ENCODE measurements around the gene LRMDA. TPM values are rescaled to one million over a fixed set of nuclear protein-coding genes. Genes with fewer than 3 reads are reported as not detected.
A peak's percentile ranks its signal among the peaks of the same experiment; 100 is the strongest.

LRMDA gene
- total RNA-seq, 4 donors from 2014 or later, result 0.88 to 14.1 (median 5.1) TPM; not detected in 1

DNA sequence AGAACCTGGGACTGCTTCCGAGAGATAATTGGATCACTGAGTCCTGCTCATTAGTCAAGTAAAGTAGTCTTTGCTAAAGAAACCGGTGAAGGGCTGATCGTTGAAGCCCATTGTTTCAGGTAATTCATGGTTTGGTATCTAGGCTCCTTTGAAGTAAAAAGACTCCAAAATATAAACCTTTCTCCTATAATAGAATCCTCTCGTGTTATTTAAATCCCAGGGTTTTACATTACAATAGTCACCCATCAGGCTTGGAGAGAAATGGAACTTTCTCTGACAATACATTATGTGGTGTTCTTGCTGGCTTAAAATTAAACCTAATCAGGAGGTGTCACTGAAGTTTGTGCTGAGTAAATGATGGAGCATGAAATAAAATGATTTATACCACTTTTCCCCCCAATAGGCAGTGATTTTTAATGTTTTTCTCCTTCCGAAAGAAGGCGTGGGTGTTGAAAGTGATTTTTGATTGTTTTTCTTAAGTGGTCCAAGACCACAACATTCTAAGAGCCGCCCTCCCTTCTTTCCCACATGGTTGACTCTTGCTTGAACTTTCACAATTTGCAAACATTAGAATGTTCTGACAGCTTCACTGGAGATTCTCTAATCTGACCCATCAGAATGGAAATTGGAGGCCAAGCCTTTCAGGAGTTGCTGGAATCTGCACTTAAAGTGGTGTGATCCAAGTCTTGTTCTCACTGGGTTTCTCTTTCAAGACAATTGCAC, 44.2 kb downstream of the LRMDA start:
- no peaks in the 10 kb centered on the region for H3K36me3 ChIP-seq
- H3K27ac ChIP-seq, result peak overlapping the region in 2 of 4 donors; percentile 9 to 15
- intact Hi-C loops (cut with DNase I), result no loop called here
- H3K27me3 ChIP-seq, result no peaks in the 10 kb centered on the region
- no peak for DNase-seq
- H3K4me1 ChIP-seq, result peaks cover 2 to 33% (median 7%) of the 10 kb centered on the region in 3 donors
- TF ChIP-seq, protein P1, sequence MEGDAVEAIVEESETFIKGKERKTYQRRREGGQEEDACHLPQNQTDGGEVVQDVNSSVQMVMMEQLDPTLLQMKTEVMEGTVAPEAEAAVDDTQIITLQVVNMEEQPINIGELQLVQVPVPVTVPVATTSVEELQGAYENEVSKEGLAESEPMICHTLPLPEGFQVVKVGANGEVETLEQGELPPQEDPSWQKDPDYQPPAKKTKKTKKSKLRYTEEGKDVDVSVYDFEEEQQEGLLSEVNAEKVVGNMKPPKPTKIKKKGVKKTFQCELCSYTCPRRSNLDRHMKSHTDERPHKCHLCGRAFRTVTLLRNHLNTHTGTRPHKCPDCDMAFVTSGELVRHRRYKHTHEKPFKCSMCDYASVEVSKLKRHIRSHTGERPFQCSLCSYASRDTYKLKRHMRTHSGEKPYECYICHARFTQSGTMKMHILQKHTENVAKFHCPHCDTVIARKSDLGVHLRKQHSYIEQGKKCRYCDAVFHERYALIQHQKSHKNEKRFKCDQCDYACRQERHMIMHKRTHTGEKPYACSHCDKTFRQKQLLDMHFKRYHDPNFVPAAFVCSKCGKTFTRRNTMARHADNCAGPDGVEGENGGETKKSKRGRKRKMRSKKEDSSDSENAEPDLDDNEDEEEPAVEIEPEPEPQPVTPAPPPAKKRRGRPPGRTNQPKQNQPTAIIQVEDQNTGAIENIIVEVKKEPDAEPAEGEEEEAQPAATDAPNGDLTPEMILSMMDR (IDR thresholded peaks at IDR 0.05), result no peak
- TF ChIP-seq POLR2A (IDR thresholded peaks at IDR 0.05), result no peak
- WGBS, 2 donors, result 57 to 58% methylated on average over 7 of the region's 7 CpGs
- H3K4me3 ChIP-seq, result no peak overlapping the region
- no peaks in the 10 kb centered on the region for H3K9me3 ChIP-seq

DNA sequence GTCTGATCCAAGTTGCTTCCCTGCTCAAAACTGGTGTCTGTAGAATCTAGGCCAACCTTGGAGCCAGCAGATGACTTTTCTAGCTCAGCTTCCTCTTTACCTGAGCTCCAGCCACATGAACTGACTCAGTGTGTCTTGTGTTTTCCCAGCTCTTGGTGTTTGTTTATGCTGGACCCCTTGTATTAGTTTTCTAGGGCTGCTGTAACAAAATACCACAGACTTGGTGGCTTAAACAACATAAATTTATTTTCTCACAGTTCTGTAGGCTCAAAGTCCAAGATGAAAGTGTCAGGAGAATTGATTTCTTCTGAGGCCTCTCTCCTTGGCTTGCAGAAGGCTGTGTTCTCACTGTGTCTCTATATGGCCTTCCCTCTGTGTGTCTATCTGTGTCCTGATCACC, 45.1 kb downstream of the LRMDA start:
- TF ChIP-seq POLR2A (IDR thresholded peaks at IDR 0.05), result no peak
- TF ChIP-seq, protein P1 (IDR thresholded peaks at IDR 0.05), result no peak
- Histone ChIP-seq H3K27ac (peak overlapping the region in 1 of 4 donors; percentile 15), H3K4me1 (peaks cover 0 to 25% (median 0%) of the 10 kb centered on the region in 3 donors), H3K27me3 (no peaks in the 10 kb centered on the region), H3K9me3 (no peaks in the 10 kb centered on the region), H3K36me3 (no peaks in the 10 kb centered on the region), H3K4me3 (no peak overlapping the region)
- DNase-seq, result no peak
- intact Hi-C loops (cut with DNase I), result no loop called here

DNA sequence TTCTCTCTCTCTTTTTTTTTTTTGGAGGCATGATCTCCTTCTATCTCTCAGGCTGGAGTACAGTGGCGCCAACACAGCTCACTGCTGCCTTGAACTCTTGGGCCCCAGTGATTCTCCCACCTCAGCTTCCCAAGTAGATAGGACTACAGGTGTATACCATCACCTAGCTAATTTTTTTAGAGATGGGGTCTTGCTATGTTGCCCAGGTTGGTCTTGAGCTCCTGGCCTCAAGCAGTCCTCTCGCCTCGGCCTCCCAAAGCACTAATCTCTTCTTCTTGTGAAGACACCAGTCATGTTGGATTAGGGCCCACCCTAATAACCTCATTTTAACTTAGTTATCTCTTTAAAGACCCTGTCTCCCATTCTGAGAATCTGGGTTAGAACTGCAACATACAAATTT, 45.6 kb downstream of the LRMDA start:
- H3K36me3 ChIP-seq, result no peaks in the 10 kb centered on the region
- H3K9me3 ChIP-seq, result no peaks in the 10 kb centered on the region

DNA sequence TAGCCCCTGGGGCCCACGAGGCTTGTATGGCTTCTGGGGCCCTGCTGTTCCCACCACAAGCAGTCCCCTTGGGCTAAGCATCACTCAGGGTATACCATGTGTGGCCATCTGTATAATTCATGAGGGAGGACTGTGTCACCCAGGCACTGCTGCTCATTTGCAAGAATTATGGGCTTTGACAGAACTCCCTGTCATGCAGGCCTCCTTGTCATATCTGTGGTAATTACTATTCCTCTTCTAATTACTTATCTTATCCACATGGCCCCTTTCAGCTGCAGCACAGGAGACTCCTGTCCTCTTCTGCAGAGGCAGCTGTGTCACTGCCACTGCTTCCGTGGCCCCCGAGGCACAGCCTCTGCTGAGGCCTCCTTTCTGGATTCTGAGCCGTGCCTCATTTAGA, 46.3 kb downstream of the LRMDA start:
- no peaks in the 10 kb centered on the region for H3K9me3 ChIP-seq
- no peaks in the 10 kb centered on the region for H3K27me3 ChIP-seq
- WGBS, 2 donors, result 81 to 100% methylated on average over 3 of the region's 4 CpGs
- DNase-seq, result no peak
- no peak overlapping the region for H3K4me3 ChIP-seq
- TF ChIP-seq POLR2A (IDR thresholded peaks at IDR 0.05), result no peak
- peaks cover 0 to 15% (median 0%) of the 10 kb centered on the region in 3 donors for H3K4me1 ChIP-seq
- H3K36me3 ChIP-seq, result no peaks in the 10 kb centered on the region
- intact Hi-C loops (cut with DNase I), result no loop called here
- no peak overlapping the region for H3K27ac ChIP-seq

More for the DNA sequence above, 45.6 kb downstream of the LRMDA start:
- no peak for DNase-seq
- Histone ChIP-seq H3K4me3 (no peak overlapping the region), H3K4me1 (peaks cover 0 to 22% (median 0%) of the 10 kb centered on the region in 3 donors), H3K27ac (no peak overlapping the region), H3K27me3 (no peaks in the 10 kb centered on the region)
- no peak for TF ChIP-seq POLR2A (IDR thresholded peaks at IDR 0.05)
- TF ChIP-seq, protein P1 (IDR thresholded peaks at IDR 0.05), result no peak
- intact Hi-C loops (cut with DNase I), result no loop called here
- 96 to 97% methylated on average over 3 of the region's 3 CpGs for WGBS, 2 donors

DNA sequence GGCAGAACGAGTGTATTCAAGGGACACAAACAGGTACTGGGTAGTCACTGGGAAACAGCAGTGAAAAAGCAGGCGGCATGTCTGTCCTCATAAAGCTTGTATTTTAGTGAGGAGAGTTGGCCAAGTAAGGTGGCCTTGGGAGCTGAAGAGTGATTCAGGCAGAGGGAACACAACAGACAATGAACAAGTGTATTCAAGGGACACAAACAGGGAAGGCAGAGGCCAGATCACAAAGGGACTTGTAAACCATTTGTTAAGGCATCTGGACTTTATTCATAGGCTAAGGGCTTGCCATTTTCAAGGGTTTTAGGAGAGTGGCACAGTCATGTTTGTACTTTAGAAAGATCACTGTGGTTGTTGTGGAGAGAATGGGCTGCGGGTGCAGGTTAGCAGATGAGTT, 49.0 kb downstream of the LRMDA start:
- 92 to 96% methylated on average over 3 of the region's 3 CpGs for WGBS, 2 donors
- Histone ChIP-seq H3K4me1 (peaks cover 0 to 6% (median 0%) of the 10 kb centered on the region in 3 donors), H3K4me3 (no peak overlapping the region), H3K27me3 (no peaks in the 10 kb centered on the region), H3K9me3 (peaks cover 0 to 5% (median 0%) of the 10 kb centered on the region in 3 donors), H3K36me3 (no peaks in the 10 kb centered on the region), H3K27ac (no peak overlapping the region)
- TF ChIP-seq POLR2A (IDR thresholded peaks at IDR 0.05), result no peak
- intact Hi-C loops (cut with DNase I), result no loop called here
- no peak for DNase-seq

DNA sequence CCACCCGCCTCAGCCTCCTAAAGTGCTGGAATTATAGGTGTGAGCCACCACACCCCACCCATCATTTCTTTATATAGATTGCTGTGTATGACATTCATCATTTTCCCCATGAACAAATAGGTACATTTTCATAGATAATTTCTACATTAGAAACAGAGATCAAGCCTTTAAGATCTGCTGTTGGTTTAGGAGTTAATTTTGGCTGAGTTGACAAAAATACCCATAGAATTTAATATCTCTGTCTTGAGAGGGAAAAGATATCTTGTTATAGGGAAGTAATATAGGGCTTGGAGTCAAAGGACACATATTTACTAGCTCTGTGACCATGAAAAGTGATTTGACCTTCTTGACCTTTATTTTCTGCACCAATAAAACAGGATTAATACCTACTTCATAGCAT, 51.8 kb downstream of the LRMDA start:
- no peaks in the 10 kb centered on the region for H3K27me3 ChIP-seq
- H3K4me1 ChIP-seq, result no peaks in the 10 kb centered on the region
- no peak overlapping the region for H3K27ac ChIP-seq
- no peak for DNase-seq
- 100% methylated on average over 1 of the region's 1 CpG for WGBS, 2 donors
- peaks cover 0 to 5% (median 0%) of the 10 kb centered on the region in 3 donors for H3K9me3 ChIP-seq
- intact Hi-C loops (cut with DNase I), result no loop called here
- no peaks in the 10 kb centered on the region for H3K36me3 ChIP-seq
- H3K4me3 ChIP-seq, result no peak overlapping the region
- TF ChIP-seq, protein P1 (IDR thresholded peaks at IDR 0.05), result no peak
- no peak for TF ChIP-seq POLR2A (IDR thresholded peaks at IDR 0.05)
